GM18517 (cell line): ENCODE results near the gene MISP.

Experiments
- ATAC-seq: cut with Tn5 transposase; IDR thresholded peaks from one replicate; pipeline ENCODE4 v1.9.1; 2021; ENCODE audit warnings: mild to moderate bottlenecking, moderate library complexity; ENCODE audit not compliant: unreplicated experiment

MISP gene

DNA sequence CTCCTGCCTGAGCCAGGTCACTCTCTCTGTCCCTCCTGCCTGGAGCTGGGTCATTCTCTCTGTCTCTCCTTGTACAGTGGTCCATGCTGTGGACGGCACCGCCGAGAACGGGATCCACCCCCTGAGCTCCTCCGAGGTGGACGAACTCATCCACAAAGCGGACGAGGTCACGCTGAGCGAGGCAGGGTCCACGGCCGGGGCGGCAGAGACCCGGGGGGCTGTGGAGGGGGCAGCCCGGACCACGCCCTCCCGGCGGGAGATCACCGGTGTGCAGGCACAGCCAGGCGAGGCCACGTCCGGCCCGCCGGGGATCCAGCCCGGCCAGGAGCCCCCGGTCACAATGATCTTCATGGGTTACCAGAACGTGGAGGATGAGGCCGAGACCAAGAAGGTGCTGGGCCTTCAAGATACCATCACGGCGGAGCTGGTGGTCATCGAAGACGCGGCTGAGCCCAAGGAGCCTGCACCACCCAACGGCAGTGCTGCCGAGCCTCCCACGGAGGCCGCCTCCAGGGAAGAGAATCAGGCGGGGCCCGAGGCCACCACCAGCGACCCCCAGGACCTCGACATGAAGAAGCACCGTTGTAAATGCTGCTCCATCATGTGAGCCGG, 4.6 kb upstream of the MISP start:
- no peak for ATAC-seq

DNA sequence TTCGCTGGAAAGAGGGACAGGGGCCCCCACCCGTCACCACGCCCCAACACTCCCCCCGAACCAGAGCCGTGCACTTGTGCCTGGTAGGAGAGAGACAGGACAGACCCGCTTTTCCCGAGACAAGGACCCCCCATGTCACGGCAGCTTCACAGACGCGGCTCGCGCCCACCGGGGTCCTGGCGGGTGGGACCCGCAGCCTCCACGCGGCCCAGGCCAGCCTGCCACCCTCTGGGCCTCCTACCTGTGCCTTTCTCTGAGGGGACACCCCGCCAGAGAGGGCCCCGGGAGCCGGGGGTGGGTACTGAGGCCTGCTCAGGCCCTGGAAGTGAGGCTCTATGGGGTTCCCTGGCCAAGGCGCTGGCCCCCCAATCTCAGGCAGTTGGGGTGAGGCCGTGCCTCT, 4.0 kb upstream of the MISP start:
- ATAC-seq = no peak

DNA sequence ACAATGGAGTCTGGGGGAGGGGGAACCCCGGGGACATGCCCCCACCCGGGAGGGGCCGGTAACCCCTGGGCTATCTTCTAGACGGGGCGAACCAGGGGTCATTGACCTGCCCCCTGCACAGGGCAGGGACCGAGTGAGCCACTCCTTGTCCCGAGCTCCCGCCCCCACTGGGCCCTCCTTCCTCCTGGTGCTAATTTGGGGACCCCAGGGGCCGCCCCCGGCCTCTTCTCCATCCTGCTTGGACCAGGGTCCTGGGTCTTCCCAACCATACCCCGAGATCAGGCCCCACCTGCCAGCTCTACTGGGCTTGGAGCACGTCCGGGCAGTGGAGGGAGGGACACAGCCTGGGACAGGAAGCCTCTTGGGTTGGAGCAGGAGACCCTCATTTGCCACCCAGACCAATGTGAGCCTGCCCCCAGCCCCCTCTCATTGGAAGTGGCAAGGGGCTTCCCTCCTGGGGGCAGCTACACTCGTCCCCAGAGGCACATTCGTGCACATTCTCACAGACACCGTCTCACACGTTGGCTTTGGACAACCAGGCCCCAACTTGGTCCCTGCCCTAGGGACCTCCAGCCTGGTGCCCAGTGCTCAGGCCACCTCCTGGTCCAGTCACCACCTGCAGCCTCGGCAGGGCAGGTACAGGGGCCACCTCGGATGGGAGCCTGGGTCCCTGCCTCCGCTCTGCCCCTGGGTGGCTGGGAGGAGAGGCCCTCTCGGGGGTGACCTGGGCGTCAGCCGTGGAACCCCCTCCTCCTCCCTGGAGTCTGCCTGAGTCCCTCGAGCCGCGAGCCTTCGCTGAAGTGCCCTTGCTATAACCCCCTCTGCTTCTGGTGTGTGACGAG, 3.3 kb upstream of the MISP start:
- ATAC-seq = no peak

DNA sequence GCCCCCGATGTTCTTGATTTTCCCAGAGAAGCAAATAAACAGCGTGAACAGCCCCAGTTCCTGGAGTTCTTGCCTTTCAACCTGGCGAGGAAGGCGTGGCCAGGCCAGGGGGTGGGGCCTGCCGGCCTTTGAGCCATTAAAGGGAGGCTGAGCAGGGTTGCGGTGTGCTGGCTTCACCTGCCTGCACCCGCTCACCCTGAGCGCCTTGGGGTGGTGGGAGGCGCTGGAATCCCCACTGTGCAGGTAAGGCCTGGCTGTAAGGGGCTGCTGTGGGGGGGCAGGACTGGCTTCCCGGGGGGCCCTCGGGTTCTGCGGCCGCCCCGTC, 2.7 kb upstream of the MISP start:
- no peak for ATAC-seq

DNA sequence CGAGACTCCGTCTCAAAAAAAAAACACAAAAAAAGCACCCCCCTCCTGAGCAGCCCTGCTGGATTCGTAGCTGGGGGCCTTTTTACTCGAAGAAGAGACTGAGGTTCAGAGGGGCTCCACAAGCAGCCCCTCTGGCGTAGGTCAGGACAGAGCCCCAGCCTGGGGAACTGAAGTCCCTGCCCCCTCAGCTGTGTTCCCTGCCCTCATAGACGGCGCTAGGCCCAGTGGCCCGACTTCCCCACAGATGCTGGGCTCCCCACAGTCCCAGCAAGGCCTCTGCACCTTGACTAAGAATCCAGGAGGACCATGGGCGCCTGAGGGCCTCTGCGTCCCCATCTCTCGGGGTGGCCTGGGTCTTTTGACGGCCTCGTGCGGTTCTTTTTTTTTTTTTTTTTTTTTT, 1.1 kb upstream of the MISP start:
- ATAC-seq = no peak

DNA sequence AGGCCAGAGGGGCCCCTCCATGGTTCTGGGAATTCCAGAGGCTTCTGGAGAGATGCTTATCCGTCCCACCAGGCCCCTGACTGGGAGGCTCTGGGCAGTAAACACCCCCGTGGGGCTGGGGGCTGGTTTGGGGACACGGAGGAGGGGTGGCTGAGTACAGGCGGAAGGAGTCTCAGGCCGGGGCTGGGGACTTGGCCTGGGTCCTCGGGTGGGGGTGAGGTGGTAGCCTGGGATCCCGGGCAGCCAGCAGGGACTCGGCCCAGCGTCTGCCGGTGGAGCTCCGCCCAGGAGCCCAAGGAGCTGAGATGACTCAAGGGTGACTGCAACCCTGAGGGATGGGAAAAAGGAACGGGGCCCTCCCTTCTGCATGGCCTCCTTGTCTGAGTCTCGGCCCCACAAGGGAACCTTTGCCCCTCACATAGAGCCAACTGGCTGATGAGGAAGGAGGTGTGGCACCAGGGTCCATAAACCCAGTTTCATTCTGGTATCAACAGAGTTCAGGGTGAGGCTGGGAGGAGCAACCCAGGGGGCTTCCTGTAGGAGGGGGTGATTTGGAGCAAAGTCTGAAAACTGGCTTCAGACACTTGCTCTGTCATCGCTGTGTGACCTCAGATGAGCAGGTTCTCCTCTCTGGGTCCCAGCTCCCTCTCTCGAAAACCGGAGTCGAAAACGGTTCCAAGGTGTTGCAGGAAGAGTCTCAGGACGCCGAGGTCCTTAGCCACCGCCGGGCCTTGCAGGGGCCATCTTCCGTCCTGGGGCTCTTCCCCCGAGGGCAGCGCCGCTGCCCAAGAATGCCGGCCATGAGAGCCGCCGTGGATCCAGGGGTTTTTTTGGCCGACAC, 809 bp downstream of the MISP start:
- ATAC-seq = no peak

DNA sequence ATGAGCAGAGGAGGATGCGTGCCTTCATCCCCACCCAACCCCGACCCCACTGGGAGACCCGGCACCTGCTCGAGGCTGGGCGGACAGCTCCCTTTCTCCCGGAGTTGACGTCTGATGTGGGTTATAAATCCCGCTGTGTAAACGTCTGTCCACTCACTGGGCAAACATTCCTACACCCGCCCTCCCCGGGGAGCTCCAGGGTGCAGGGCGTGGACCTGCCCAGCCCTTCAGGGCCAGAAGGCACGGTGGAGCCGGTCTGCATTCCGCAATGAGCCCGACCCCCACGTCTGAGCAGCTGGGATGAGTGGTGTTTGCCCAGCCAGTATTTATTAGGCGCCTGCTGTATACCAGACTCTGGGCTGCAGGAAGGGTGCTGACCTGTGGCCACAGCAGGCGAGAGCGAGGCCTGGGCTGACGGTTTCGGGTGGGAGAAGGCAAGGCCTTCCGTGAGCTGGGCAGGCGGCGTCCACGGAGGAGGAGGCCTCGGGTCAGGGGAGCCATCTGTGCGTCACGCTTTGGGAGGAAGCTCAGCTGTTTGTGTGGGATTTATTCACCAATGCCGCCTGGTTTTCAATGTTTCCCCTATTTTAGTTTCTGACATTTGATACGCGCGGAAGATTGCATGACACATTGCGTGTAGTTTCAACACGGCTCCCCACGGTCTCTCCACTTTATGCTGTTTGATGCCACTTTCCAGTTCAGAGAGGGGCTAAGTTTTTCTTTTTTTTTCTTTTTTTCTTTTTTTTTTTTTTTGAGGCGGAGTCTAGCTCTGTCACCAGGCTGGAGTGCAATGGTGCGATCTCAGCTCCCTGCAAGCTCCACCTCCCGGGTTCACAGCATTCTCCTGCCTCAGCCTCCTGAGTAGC, 2.0 kb downstream of the MISP start:
- no peak for ATAC-seq

DNA sequence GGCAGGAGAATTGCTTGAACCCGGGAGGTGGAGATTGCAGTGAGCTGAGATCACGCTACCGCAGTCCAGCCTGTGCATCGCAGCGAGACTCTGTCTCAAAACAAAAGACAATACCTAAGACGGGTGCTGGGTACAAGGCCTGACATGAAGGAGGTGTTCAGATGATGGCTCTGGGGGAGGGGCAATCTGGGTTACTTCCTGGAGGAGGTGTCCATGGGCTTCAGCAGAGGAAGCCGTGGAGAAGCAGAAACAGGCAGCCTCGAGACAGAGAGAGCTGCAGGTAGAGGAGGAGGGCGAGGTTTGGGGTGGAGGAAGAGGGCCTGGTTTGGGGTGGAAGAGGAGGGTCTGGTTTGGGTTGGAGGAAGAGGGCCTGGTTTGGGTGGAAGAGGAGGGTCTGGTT, 3.6 kb downstream of the MISP start:
- no peak for ATAC-seq

DNA sequence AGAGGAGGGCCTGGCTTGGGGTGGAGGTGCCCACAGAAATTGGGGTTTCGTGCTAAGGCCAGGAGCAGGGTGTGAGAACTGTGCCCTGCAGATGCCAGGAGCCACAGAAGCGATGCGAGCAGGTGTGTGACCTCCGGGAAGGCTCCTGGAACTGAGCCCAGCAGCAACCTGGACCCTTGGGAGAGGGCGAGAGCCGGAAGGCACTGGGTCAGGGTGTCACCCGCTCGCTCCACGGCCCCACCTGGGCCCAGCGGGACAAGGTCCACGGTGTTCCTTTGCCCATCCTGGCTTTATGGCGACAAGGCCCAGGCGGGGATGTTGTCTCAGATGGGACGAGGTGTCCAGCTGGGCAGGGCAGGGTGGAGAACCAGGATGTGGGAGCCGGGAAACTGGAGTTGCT, 4.2 kb downstream of the MISP start:
- ATAC-seq = no peak

DNA sequence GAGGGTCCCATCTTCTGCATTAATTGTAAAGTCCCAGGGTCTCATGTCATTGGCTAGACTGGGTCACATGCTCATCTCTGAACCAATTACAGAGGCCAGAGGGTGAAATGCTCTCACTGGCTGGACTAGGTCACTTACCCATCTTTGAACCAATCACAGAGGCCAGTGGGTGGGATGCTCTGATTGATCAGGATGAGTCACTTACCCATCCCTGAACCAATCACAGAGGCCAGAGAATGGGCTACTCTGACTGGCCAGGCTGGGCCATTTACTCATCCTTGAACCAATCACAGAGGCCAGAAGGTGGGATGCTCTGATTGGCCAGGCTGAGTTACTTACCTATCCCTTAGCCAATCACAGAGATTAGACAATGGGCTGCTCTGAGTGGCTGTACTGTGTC, 5.3 kb downstream of the MISP start:
- ATAC-seq = no peak

DNA sequence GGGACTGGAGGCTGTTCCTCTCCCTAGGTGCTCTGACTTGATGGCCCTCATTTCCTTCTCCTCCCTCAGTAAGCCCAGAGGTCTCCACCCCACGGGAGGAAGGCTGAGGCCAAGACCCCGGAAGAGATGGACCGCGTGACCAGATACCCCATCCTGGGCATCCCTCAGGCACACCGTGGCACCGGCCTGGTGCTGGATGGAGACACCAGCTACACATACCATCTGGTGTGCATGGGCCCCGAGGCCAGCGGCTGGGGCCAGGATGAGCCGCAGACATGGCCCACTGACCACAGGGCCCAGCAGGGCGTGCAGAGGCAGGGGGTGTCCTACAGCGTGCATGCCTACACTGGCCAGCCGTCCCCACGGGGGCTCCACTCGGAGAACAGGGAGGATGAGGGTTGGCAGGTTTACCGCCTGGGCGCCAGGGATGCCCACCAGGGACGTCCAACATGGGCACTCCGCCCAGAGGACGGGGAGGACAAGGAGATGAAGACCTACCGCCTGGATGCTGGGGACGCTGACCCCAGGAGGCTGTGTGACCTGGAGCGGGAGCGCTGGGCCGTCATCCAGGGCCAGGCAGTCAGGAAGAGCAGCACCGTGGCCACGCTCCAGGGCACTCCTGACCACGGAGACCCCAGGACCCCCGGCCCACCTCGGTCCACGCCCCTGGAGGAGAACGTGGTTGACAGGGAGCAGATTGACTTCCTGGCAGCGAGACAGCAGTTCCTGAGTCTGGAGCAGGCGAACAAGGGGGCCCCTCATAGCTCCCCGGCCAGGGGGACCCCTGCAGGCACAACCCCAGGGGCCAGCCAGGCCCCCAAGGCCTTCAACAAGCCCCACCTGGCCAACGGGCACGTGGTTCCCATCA, 6.1 kb downstream of the MISP start:
- ATAC-seq = no peak

DNA sequence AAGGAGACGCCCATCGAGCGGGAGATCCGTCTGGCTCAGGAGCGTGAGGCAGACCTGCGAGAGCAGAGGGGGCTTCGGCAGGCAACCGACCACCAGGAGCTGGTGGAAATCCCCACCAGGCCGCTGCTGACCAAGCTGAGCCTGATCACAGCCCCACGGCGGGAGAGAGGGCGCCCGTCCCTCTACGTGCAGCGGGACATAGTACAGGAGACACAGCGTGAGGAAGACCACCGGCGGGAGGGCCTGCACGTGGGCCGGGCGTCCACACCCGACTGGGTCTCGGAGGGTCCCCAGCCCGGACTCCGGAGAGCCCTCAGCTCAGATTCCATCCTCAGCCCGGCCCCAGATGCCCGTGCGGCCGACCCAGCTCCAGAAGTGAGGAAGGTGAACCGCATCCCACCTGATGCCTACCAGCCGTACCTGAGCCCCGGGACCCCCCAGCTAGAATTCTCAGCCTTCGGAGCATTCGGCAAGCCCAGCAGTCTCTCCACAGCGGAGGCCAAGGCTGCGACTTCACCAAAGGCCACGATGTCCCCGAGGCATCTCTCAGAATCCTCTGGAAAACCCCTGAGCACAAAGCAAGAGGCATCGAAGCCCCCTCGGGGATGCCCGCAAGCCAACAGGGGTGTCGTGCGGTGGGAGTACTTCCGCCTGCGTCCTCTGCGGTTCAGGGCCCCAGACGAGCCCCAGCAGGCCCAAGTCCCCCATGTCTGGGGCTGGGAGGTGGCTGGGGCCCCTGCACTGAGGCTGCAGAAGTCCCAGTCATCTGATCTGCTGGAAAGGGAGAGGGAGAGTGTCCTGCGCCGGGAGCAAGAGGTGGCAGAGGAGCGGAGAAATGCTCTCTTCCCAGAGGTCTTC, 7.1 kb downstream of the MISP start:
- ATAC-seq = no peak

DNA sequence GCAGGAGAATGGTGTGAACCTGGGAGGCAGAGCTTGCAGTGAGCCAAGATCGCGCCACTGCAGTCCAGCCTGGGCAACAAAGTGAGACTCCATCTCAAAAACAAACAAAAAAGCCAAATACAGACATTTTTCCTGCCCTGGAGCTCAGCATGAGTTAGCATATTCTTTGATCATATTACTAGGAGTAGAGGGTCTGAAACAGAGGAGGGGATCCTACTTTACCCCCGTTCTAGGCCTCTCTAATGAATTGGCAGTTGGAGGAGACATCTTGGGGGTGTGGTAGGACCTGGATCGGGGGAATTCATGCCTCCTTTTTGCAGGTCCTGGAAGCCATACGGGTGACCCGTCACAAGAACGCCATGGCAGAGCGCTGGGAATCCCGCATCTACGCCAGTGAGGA, 12.3 kb downstream of the MISP start:
- no peak for ATAC-seq

DNA sequence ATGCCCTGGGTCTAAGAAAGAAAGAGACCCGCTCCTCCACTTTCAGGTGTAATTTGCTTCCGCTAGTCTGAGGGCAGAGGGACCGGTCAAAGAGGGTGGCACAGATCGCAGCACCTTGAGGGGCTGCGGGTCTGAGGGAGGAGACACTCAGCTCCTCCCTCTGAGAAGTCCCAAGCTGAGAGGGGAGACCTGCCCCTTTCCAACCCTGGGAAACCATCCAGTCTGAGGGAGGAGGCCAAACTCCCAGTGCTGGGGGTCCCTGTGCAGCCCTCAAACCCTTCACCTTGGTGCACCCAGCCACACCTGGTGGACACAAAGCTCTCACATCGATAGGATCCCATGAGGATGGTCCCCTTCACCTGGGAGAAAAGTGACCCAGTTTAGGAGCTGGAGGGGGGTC, 13.0 kb downstream of the MISP start:
- ATAC-seq = no peak

DNA sequence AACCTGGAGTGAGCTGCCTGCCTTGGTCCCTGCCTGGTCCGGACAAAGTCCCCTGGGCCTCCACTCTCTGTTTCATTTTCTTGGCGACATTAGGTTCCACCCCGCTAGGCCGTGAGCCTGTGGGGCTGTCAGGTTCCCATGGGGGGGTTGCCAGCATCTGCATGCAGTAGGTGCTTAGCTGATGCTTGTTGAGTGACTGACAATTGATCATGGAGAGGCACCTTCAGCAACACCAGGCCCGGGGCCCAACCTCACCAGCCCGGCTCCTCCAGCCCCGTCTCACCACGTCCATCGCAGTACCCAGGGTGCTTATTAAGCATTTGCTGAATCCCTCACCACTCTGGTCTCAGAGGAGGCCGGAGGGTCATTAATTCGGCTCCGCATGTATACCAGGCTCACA, 13.4 kb downstream of the MISP start:
- no peak for ATAC-seq

DNA sequence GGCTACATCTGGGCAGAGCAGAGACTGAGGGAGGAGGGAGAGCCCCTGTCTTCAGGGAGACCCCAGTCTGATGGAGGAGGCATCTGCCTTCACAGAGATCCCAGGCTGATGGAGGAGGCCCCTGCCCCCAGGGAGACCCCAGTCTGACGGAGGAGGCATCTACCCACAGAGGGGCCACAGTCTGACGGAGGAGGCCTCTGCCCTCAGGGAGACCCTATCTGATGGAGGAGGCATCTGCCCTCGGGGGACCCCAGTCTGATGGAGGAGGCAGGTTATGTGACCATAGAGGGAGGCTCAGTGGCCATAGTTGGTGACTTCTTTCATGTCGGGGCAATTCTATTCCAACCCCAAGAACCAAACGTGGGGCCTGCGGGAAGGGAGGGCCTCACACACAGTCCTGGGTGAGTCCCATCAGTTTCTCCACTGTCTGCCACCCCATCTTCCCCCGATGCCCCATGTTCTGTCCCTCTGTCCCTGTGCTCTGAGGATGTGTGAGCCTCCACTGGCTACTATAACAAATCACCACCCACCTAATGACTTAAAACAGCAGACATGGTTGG, 14.3 kb downstream of the MISP start:
- no peak for ATAC-seq

DNA sequence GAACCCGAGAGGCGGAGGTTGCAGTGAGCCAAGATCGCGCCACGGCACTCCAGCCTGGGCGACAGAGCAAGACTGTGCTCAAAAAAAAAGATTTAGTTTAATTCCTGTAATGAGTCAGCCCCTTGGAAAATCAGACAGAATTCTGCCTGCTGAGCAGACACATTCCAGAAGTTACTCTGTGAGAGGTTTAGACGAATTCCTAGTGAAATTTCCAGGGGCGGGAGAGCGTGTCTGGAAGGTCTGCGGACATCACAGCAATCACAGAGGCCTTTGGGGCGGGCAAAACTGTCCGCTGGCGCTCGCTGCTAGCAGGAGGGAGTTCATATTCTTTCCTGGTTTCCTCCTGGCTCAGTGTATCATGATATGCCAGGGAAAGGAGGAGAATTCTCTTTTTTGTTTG, 17.5 kb downstream of the MISP start:
- ATAC-seq = no peak

DNA sequence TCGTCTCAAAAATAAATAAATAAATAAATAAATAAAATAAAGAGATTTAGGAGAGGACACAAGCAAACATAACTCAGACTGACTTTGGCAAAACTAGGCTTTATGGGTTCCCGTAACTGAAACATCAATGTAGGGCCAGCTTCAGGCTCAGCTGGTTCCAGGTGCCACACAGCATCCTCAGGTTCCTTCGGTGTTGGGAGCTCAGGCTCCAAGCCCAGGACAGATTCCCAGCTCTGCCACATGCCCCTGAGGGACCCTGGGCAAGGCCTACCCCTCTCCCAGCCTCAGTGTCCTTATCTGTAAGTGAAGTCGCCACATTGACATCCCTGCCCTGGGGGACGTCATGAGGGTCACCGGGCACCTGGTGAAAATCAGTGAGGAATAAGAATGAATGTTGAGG, 18.7 kb downstream of the MISP start:
- ATAC-seq = no peak

DNA sequence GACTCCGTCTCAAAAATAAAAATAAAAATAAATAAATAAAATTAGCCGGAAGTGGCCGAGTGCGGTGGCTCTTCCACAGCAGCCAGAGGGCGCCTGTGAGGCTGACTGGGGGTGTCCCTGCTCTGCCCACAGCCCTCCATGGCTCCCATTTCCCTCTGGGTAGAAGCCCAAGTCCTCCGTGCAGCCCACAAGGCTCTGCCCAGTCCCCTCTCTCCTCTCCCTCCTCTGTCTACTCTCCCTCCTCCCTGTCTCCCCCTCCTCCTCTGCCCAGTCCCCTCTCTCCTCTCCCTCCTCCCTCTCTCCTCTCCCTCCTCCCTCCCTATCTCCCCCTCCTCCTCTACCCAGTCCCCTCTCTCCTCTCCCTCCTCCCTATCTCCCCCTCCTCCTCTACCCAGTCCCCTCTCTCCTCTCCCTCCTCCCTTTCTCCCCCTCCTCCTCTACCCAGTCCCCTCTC, 20.4 kb downstream of the MISP start:
- ATAC-seq = no peak
